Activated CD8-positive, alpha-beta memory T cell treated with anti-CD3 and anti-CD28 coated beads, Interleukin-2, amount 50 U/mL, for 1 hour (primary cell): ENCODE data around the gene DPP6.
"Not testable (repeated sequence)": the region's sequence is repeated elsewhere in the genome, so short reads cannot be mapped to it uniquely, and the experiment has no call there.

Experiments
- DNase-seq: peaks from one replicate; pipeline ENCODE4 v3.0.0-alpha.2; 2020; ENCODE audit errors: extremely low read depth

The DPP6 gene

GRCh38 chr7:154656618-154657017 is 604.4 kb downstream of the DPP6 start:
- DNase-seq = no peak

GRCh38 chr7:154666768-154667167 is 614.6 kb downstream of the DPP6 start:
- DNase-seq = no peak

- DNase-seq = no peak
These were observed 620.6 kb downstream of the DPP6 start for GRCh38 chr7:154672659-154673415.

GRCh38 chr7:154674191-154674590 is 622.0 kb downstream of the DPP6 start:
- no peak for DNase-seq

GRCh38 chr7:154675560-154675959 is 623.4 kb downstream of the DPP6 start:
- no peak for DNase-seq

- DNase-seq = not testable (repeated sequence)
These were observed 623.8 kb downstream of the DPP6 start for GRCh38 chr7:154676033-154676421.

- DNase-seq = no peak
These were observed 624.4 kb downstream of the DPP6 start for GRCh38 chr7:154676422-154677073.

GRCh38 chr7:154677454-154677853 is 625.3 kb downstream of the DPP6 start:
- no peak for DNase-seq

GRCh38 chr7:154678001-154678550 is 625.9 kb downstream of the DPP6 start:
- DNase-seq = not testable (repeated sequence)

GRCh38 chr7:154679379-154680053 is 627.3 kb downstream of the DPP6 start:
- DNase-seq = no peak

- no peak for DNase-seq
These were observed 628.9 kb downstream of the DPP6 start for GRCh38 chr7:154680894-154681659.

- no peak for DNase-seq
These were observed 629.8 kb downstream of the DPP6 start for GRCh38 chr7:154682003-154682402.

- DNase-seq = no peak
These were observed 632.7 kb downstream of the DPP6 start for GRCh38 chr7:154684666-154685563.

GRCh38 chr7:154685564-154685901 is 633.3 kb downstream of the DPP6 start:
- DNase-seq = no peak

GRCh38 chr7:154686305-154686704 is 634.1 kb downstream of the DPP6 start:
- DNase-seq = no peak

- no peak for DNase-seq
These were observed 636.8 kb downstream of the DPP6 start for GRCh38 chr7:154688952-154689351.

GRCh38 chr7:154690411-154690810 is 638.2 kb downstream of the DPP6 start:
- no peak for DNase-seq

GRCh38 chr7:154693661-154694060 is 641.5 kb downstream of the DPP6 start:
- DNase-seq = no peak

- DNase-seq = no peak
These were observed 643.6 kb downstream of the DPP6 start for GRCh38 chr7:154695836-154696235.

- DNase-seq = no peak
These were observed 644.4 kb downstream of the DPP6 start for GRCh38 chr7:154696556-154696955.

GRCh38 chr7:154698726-154699291 is 646.6 kb downstream of the DPP6 start:
- no peak for DNase-seq
